Tibial artery (tissue), 4 donors: Measurements from ENCODE around the gene TOLLIP.

Source experiments
- DNase-seq, 2 donors: peaks; one replicate each; pipeline ENCODE4 v3.0.0-alpha.2; 2019
- H3K27ac ChIP-seq, 2 donors: fragments of 200-600 bp; sonication (generic) in 1 of 2; 1 replicate in 1 of 2; 2 replicates in 1 of 2; pipeline ENCODE4 v1.5.1; 2018 to 2019; ENCODE audit warnings: mild to moderate bottlenecking in 1 of 2
- H3K27me3 ChIP-seq, 2 donors: fragments of 200-600 bp; sonication (generic) in 1 of 2; one replicate each; pipeline versions ENCODE4 v1.5.1 to v1.6.0; 2016 to 2019
- H3K36me3 ChIP-seq, 3 donors: fragments of 200-600 bp; sonication (generic) in 2 of 3; one replicate each; pipeline ENCODE4 v1.5.1; 2016 to 2019; ENCODE audit warnings: mild to moderate bottlenecking in 2 of 3
- H3K4me1 ChIP-seq, 4 donors: fragments of 200-600 bp; sonication (generic) in 2 of 4; 1 replicate in 3 of 4; 2 replicates in 1 of 4; pipeline ENCODE4 v1.5.1; 2016 to 2019
- H3K4me3 ChIP-seq, 2 donors: fragments of 200-600 bp; sonication (generic) in 1 of 2; 1 replicate in 1 of 2; 2 replicates in 1 of 2; pipeline ENCODE4 v1.5.1; 2018 to 2019; ENCODE audit warnings: mild to moderate bottlenecking in 2 of 2
- H3K9me3 ChIP-seq, 3 donors: fragments of 200-600 bp; sonication (generic) in 1 of 3; one replicate each; pipeline ENCODE4 v1.5.1; 2016 to 2019
- CTCF ChIP-seq, 2 experiments: fragments of 200-600 bp in 1 of 2; fragments of 450-650 bp in 1 of 2; IDR thresholded peaks; one replicate each; pipeline ENCODE4 v1.5.1; 2017 to 2019; ENCODE audit warnings: antibody characterized with exemption in 2 of 2, mild to moderate bottlenecking in 1 of 2, moderate library complexity in 1 of 2
- intact Hi-C: fragments of 100-400 bp; cut with DNase I; formaldehyde crosslinking; loops from one replicate; pipeline ENCODE4 v1.15.0; 2023; ENCODE audit warnings: low total_unique reads

The TOLLIP gene

GRCh38 chr11:1303973-1304372, 5.5 kb downstream of the TOLLIP start:
- TF ChIP-seq CTCF (IDR thresholded peaks at IDR 0.05): no peak
- Histone ChIP-seq H3K36me3 (peaks cover 0 to 24% (median 12%) of the 10 kb centered on the region in 3 donors), H3K4me1 (peaks cover 0 to 74% (median 59%) of the 10 kb centered on the region in 4 donors), H3K4me3 (no peak overlapping the region), H3K27ac (peak overlapping the region; percentile 29 to 43), H3K27me3 (no peaks in the 10 kb centered on the region), H3K9me3 (no peaks in the 10 kb centered on the region)
- intact Hi-C loops: loop anchor here (10.0 kb wide), 1 partner anchor 211 kb away; no protein-coding TSS in a partner anchor
- peak in 1 of 2 donors; percentile 78 for DNase-seq

- Histone ChIP-seq H3K9me3 (no peaks in the 10 kb centered on the region), H3K36me3 (peaks cover 0 to 24% (median 13%) of the 10 kb centered on the region in 3 donors), H3K4me3 (no peak overlapping the region), H3K4me1 (peaks cover 0 to 74% (median 58%) of the 10 kb centered on the region in 4 donors), H3K27ac (no peak overlapping the region), H3K27me3 (no peaks in the 10 kb centered on the region)
- DNase-seq: no peak
- TF ChIP-seq CTCF (IDR thresholded peaks at IDR 0.05): no peak
- intact Hi-C loops: loop anchor here (10.0 kb wide), 1 partner anchor 212 kb away; no protein-coding TSS in a partner anchor
Measured at GRCh38 chr11:1303126-1303821, 6.2 kb downstream of the TOLLIP start.

- intact Hi-C loops: loop anchor here (10.0 kb wide), 1 partner anchor 212 kb away; no protein-coding TSS in a partner anchor
- H3K36me3 ChIP-seq: peaks cover 0 to 29% (median 20%) of the 10 kb centered on the region in 3 donors
- no peak for DNase-seq
- H3K27me3 ChIP-seq: no peaks in the 10 kb centered on the region
- H3K9me3 ChIP-seq: no peaks in the 10 kb centered on the region
- no peak overlapping the region for H3K4me3 ChIP-seq
- H3K27ac ChIP-seq: no peak overlapping the region
- TF ChIP-seq CTCF (IDR thresholded peaks at IDR 0.05): no peak
- peaks cover 0 to 73% (median 51%) of the 10 kb centered on the region in 4 donors for H3K4me1 ChIP-seq
Measured at GRCh38 chr11:1302461-1303125, 6.8 kb downstream of the TOLLIP start.

- no peaks in the 10 kb centered on the region for H3K27me3 ChIP-seq
- H3K4me1 ChIP-seq: peaks cover 0 to 70% (median 45%) of the 10 kb centered on the region in 4 donors
- TF ChIP-seq CTCF (IDR thresholded peaks at IDR 0.05): no peak
- intact Hi-C loops: loop anchor here (10.0 kb wide), 1 partner anchor 213 kb away; no protein-coding TSS in a partner anchor
- H3K27ac ChIP-seq: no peak overlapping the region
- H3K9me3 ChIP-seq: no peaks in the 10 kb centered on the region
- H3K4me3 ChIP-seq: no peak overlapping the region
- no peak for DNase-seq
- H3K36me3 ChIP-seq: peaks cover 0 to 28% (median 24%) of the 10 kb centered on the region in 3 donors
Measured at GRCh38 chr11:1302041-1302460, 7.4 kb downstream of the TOLLIP start.

- Histone ChIP-seq H3K4me3 (no peak overlapping the region), H3K27me3 (no peaks in the 10 kb centered on the region), H3K36me3 (peaks cover 0 to 27% (median 26%) of the 10 kb centered on the region in 3 donors), H3K4me1 (peaks cover 0 to 64% (median 40%) of the 10 kb centered on the region in 4 donors), H3K9me3 (no peaks in the 10 kb centered on the region), H3K27ac (no peak overlapping the region)
- intact Hi-C loops: loop anchor here (10.0 kb wide), 1 partner anchor 213 kb away; no protein-coding TSS in a partner anchor
- DNase-seq: no peak
- TF ChIP-seq CTCF (IDR thresholded peaks at IDR 0.05): no peak
Measured at GRCh38 chr11:1301220-1302000, 8.0 kb downstream of the TOLLIP start.
